HepG2 (cell line): ENCODE data around the gene DNAJC11. TPM values are rescaled to one million over a fixed set of nuclear protein-coding genes. Genes with fewer than 3 reads are reported as not detected.

Experiments used
- AGO2 ChIP-seq: fragments of 200-400 bp; formaldehyde crosslinking; optimal IDR thresholded peaks from 2 replicates; pipeline ENCODE3; 2017; ENCODE audit warnings: mild to moderate bottlenecking, low read depth, low read length, moderate library complexity
- ARID4A ChIP-seq: sonication (generic); formaldehyde crosslinking; IDR thresholded peaks from 2 replicates; pipeline ENCODE4 v1.5.0; 2020; ENCODE audit warnings: mild to moderate bottlenecking, missing genetic modification reagents, borderline replicate concordance
- CSRNP1 ChIP-seq: sonication (generic); formaldehyde crosslinking; IDR thresholded peaks from 2 replicates; pipeline ENCODE4 v1.8.1; 2023; ENCODE audit warnings: mild to moderate bottlenecking, missing genetic modification reagents
- EHMT2 ChIP-seq: fragments of 200-600 bp; sonication (generic); IDR thresholded peaks from 2 replicates; pipeline ENCODE4 v1.7.0; 2017; ENCODE audit warnings: antibody characterized with exemption, low read depth, low read length, borderline replicate concordance
- GABPA ChIP-seq, 2 experiments: IDR thresholded peaks; 2 replicates each; pipeline ENCODE4 v1.6.1; 2011 to 2016; ENCODE audit warnings: low read depth in 2 of 2, low read length in 1 of 2, missing biosample characterization in 1 of 2, missing genetic modification characterization in 1 of 2
- GPN1 ChIP-seq: sonication (generic); formaldehyde crosslinking; IDR thresholded peaks from 2 replicates; pipeline ENCODE4 v1.5.1; 2020; ENCODE audit warnings: missing genetic modification reagents, borderline replicate concordance
- HIVEP1 ChIP-seq: sonication (generic); formaldehyde crosslinking; IDR thresholded peaks from 2 replicates; pipeline ENCODE4 v1.4.0; 2020; ENCODE audit warnings: mild to moderate bottlenecking, missing genetic modification reagents
- KLF13 ChIP-seq: sonication (generic); formaldehyde crosslinking; IDR thresholded peaks from 2 replicates; pipeline ENCODE4 v1.4.0; 2020; ENCODE audit warnings: mild to moderate bottlenecking, missing genetic modification reagents
- KMT2A ChIP-seq: sonication (generic); formaldehyde crosslinking; IDR thresholded peaks from 2 replicates; pipeline ENCODE4 v1.4.0; 2020; ENCODE audit warnings: missing genetic modification reagents
- RBFOX2 ChIP-seq: fragments of 200-400 bp; formaldehyde crosslinking; IDR thresholded peaks from 2 replicates; pipeline ENCODE4 v1.6.1; 2017; ENCODE audit warnings: low read depth, mild to moderate bottlenecking, low read length
- TFAP4 ChIP-seq: sonication (generic); IDR thresholded peaks from 2 replicates; pipeline ENCODE4 v1.6.1; 2016; ENCODE audit warnings: low read depth, borderline replicate concordance
- ZFP36L2 ChIP-seq: sonication (generic); formaldehyde crosslinking; IDR thresholded peaks from 2 replicates; pipeline ENCODE4 v1.4.0; 2020; ENCODE audit warnings: missing genetic modification reagents
- ZNF10 ChIP-seq: sonication (generic); formaldehyde crosslinking; IDR thresholded peaks from 2 replicates; pipeline ENCODE4 v1.4.0; 2020; ENCODE audit warnings: mild to moderate bottlenecking, low read depth, missing genetic modification reagents, borderline replicate concordance
- ZNF660 ChIP-seq: sonication (generic); formaldehyde crosslinking; IDR thresholded peaks from 2 replicates; pipeline ENCODE4 v1.5.1; 2020; ENCODE audit warnings: mild to moderate bottlenecking, low read depth, missing genetic modification reagents, borderline replicate concordance
- ZNF776 ChIP-seq: sonication (generic); formaldehyde crosslinking; IDR thresholded peaks from 2 replicates; pipeline ENCODE4 v1.4.0; 2020; ENCODE audit warnings: mild to moderate bottlenecking, missing genetic modification reagents
- ZSCAN12 ChIP-seq: sonication (generic); formaldehyde crosslinking; IDR thresholded peaks from 2 replicates; pipeline ENCODE4 v1.9.0; 2021; ENCODE audit warnings: mild to moderate bottlenecking, missing genetic modification reagents
- polyA plus RNA-seq, 8 experiments: library from polyadenylated mRNA; depleted of rRNA in 3 of 8; stranded (reverse) in 7 of 8; unstranded in 1 of 8; fragments of >200 nt; fragmentation: Illumina TruSeq in 4 of 8; extraction: Trizol in 4 of 8; gene quantifications; 2 replicates each; pipeline versions ENCODE4 v1.2.1 to v1.2.3, GENCODE V29; 2011 to 2016; ENCODE audit warnings: low read depth in 4 of 8, missing spikeins in 1 of 8, mixed read lengths in 1 of 8; ENCODE audit not compliant: insufficient read depth in 1 of 8
- total RNA-seq, 5 experiments: library from RNA; depleted of rRNA; stranded (reverse); fragments of >200 nt; fragmentation: Illumina TruSeq; extraction: Trizol; gene quantifications; 2 replicates each; pipeline ENCODE4 v1.2.3, GENCODE V29; 2016; ENCODE audit warnings: low read depth in 1 of 5

Gene DNAJC11
- total and polyA plus RNA-seq, 2 of the 13 experiments (the other 11 are each of a cell fraction or from before 2014, with no cell fraction given), result 25.1 to 47.6 TPM

- TF ChIP-seq CSRNP1 (CRISPR knock-in tag) (peak; percentile 45; the same call in 1 of the 2 replicates), ZSCAN12 (peak; percentile 92; the same call in 1 of the 2 replicates), ZFP36L2 (no peak), ZNF776 (CRISPR knock-in tag) (peak; percentile 93; the same call in 1 of the 2 replicates), ZNF10 (CRISPR knock-in tag) (no peak), HIVEP1 (CRISPR knock-in tag) (peak; percentile 89), AGO2 (peak; percentile 87), RBFOX2 (peak; percentile 91), TFAP4 (peak; percentile 32; the same call in 1 of the 2 replicates), KLF13 (peak; percentile 98), ZNF660 (CRISPR knock-in tag) (no peak), GABPA (IDR thresholded peaks at IDR 0.05; ENCODE audit: low read depth, low read length) (peak; percentile 56), GABPA (CRISPR knock-in tag; IDR thresholded peaks at IDR 0.05; ENCODE audit: low read depth) (peak; percentile 69), GPN1 (no peak), EHMT2 (peak; percentile 56; the same call in 1 of the 2 replicates), ARID4A (CRISPR knock-in tag) (peak; percentile 92), KMT2A (peak; percentile 80)
Measured at GRCh38 chr1:6701437-6702153, at the start of gene DNAJC11 (continued).
